ENCODE results near the gene SATB2. TPM values are rescaled to one million over a fixed set of nuclear protein-coding genes. Genes with fewer than 3 reads are reported as not detected.

SATB2 gene
- total and polyA plus RNA-seq, 2 donors (not counting 1 experiment from before 2014, with no cell fraction given): 3.8 to 28.1 TPM

- Histone ChIP-seq H3K9ac (ENCODE audit: insufficient read depth, low read length) (no peak overlapping the region), H4K20me1 (ENCODE audit: control insufficient read depth, extremely low read depth, insufficient read depth, low read length) (no peaks in the 10 kb centered on the region), H3K4me1 (ENCODE audit: control insufficient read depth, extremely low read depth, insufficient read depth, low read length) (no peaks in the 10 kb centered on the region), H3K4me3 (replicated peaks in 1 of 4; ENCODE audit: control extremely low read depth in 1 of 4, insufficient read depth in 1 of 4, low read depth in 3 of 4, low read length in 4 of 4) (no peak overlapping the region), H3K9me3 (ENCODE audit: control insufficient read depth, insufficient read depth, low read depth, low read length) (no peaks in the 10 kb centered on the region), H3K36me3 (ENCODE audit: control insufficient read depth, insufficient read depth, low read length) (peaks cover 2% of the 10 kb centered on the region), H3K4me2 (ENCODE audit: extremely low read depth, insufficient read depth, low read length) (no peak overlapping the region), H3K79me2 (ENCODE audit: control insufficient read depth, insufficient read depth, low read length) (no peaks in the 10 kb centered on the region), H2AFZ (ENCODE audit: low read length) (no peak overlapping the region), H3K27ac (ENCODE audit: insufficient read depth, low read length) (no peak overlapping the region), H3K27me3 (ENCODE audit: control insufficient read depth, insufficient read depth, low read length) (no peaks in the 10 kb centered on the region)
- no peak for DNase-seq (ENCODE audit: low read depth in 2 of 2)
- TF ChIP-seq EZH2 (IDR thresholded peaks at IDR 0.05; ENCODE audit: low read length, missing control alignments): no peak
These were observed 24.4 kb downstream of the SATB2 start for GRCh38 chr2:199433204-199433832.

GRCh38 chr2:199431746-199432213 is 26.0 kb downstream of the SATB2 start:
- Histone ChIP-seq H3K79me2 (ENCODE audit: control insufficient read depth, insufficient read depth, low read length) (no peaks in the 10 kb centered on the region), H3K4me2 (ENCODE audit: extremely low read depth, insufficient read depth, low read length) (no peak overlapping the region), H3K9me3 (ENCODE audit: control insufficient read depth, insufficient read depth, low read depth, low read length) (no peaks in the 10 kb centered on the region), H3K36me3 (ENCODE audit: control insufficient read depth, insufficient read depth, low read length) (peaks cover 2% of the 10 kb centered on the region), H4K20me1 (ENCODE audit: control insufficient read depth, extremely low read depth, insufficient read depth, low read length) (no peaks in the 10 kb centered on the region), H2AFZ (ENCODE audit: low read length) (no peak overlapping the region), H3K4me3 (replicated peaks in 1 of 4; ENCODE audit: control extremely low read depth in 1 of 4, insufficient read depth in 1 of 4, low read depth in 3 of 4, low read length in 4 of 4) (no peak overlapping the region), H3K4me1 (ENCODE audit: control insufficient read depth, extremely low read depth, insufficient read depth, low read length) (no peaks in the 10 kb centered on the region), H3K9ac (ENCODE audit: insufficient read depth, low read length) (no peak overlapping the region), H3K27me3 (ENCODE audit: control insufficient read depth, insufficient read depth, low read length) (no peaks in the 10 kb centered on the region), H3K27ac (ENCODE audit: insufficient read depth, low read length) (no peak overlapping the region)
- peak; percentile 17 to 85 for DNase-seq (ENCODE audit: low read depth in 2 of 2)
- no peak for TF ChIP-seq CTCF (conservative IDR thresholded peaks at IDR 0.05 in 1 of 2, IDR thresholded peaks at IDR 0.05 in 1 of 2; ENCODE audit: low read depth in 1 of 2, low read length in 2 of 2)
- TF ChIP-seq EZH2 (IDR thresholded peaks at IDR 0.05; ENCODE audit: low read length, missing control alignments): no peak

DNA sequence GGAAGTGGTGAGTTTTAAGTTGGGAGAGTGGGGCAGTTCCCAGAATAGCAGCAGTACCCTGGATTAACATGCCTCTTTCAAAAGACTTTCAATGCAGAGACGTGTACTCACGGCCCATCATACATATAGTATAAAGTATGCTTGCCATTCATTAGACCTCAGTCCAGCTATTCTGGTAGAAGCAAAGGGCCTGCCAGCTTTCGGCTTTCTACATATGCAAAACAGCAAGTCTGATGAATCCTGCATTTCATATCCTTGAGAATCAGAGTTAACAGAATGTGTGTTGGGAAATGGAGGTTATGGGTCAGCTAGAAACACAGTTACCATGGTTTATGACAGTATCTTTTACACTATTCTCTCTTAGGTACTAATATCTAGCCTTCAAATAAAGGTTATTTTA is 27.5 kb downstream of the SATB2 start:
- Histone ChIP-seq H3K9me3 (ENCODE audit: control insufficient read depth, insufficient read depth, low read depth, low read length) (no peaks in the 10 kb centered on the region), H3K4me2 (ENCODE audit: extremely low read depth, insufficient read depth, low read length) (no peak overlapping the region), H3K79me2 (ENCODE audit: control insufficient read depth, insufficient read depth, low read length) (no peaks in the 10 kb centered on the region), H3K4me1 (ENCODE audit: control insufficient read depth, extremely low read depth, insufficient read depth, low read length) (no peaks in the 10 kb centered on the region), H3K9ac (ENCODE audit: insufficient read depth, low read length) (no peak overlapping the region), H4K20me1 (ENCODE audit: control insufficient read depth, extremely low read depth, insufficient read depth, low read length) (no peaks in the 10 kb centered on the region), H2AFZ (ENCODE audit: low read length) (no peak overlapping the region), H3K4me3 (replicated peaks in 1 of 4; ENCODE audit: control extremely low read depth in 1 of 4, insufficient read depth in 1 of 4, low read depth in 3 of 4, low read length in 4 of 4) (no peak overlapping the region), H3K36me3 (ENCODE audit: control insufficient read depth, insufficient read depth, low read length) (peaks cover 2% of the 10 kb centered on the region), H3K27ac (ENCODE audit: insufficient read depth, low read length) (no peak overlapping the region), H3K27me3 (ENCODE audit: control insufficient read depth, insufficient read depth, low read length) (no peaks in the 10 kb centered on the region)
- no peak for DNase-seq (ENCODE audit: low read depth in 2 of 2)
- TF ChIP-seq EZH2 (IDR thresholded peaks at IDR 0.05; ENCODE audit: low read length, missing control alignments) (no peak), CTCF (conservative IDR thresholded peaks at IDR 0.05 in 1 of 2, IDR thresholded peaks at IDR 0.05 in 1 of 2; ENCODE audit: low read depth in 1 of 2, low read length in 2 of 2) (no peak)

All from fibroblast of lung (primary cell).